Putamen (tissue), 1 donor: ENCODE measurements around the gene XDH.
A peak's percentile ranks its signal among the peaks of the same experiment; 100 is the strongest.

ENCODE experiments used
- DNase-seq: peaks from one replicate; pipeline ENCODE4 v3.0.0-alpha.2; 2016; ENCODE audit warnings: low spot score

XDH gene

DNA sequence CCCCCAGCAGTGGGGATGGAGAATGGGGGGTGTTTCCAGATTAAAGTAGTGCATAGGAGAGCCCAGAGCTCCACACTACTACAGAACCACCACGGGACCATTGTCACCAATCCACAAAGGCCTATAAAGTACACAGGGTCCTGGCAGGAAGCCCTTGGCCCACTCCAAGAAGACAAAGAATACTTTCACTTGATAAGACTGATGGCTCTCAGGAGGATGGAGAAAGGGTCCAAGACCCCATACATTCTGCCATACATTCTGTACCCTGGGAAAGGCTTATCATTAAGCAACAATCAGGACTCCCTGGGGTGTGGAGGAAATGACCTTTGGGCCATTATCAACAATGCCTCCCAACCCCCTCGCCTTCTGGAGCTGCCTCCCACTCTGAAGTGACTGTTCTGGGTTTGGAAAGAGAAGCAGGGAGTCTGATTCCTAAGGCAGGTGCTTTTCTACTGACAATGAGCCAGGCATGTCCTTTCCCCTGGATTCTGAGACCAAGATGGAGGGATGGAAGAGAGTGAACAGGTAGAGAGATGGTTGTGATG lies 85.4 kb downstream of the XDH start:
- no peak for DNase-seq

DNA sequence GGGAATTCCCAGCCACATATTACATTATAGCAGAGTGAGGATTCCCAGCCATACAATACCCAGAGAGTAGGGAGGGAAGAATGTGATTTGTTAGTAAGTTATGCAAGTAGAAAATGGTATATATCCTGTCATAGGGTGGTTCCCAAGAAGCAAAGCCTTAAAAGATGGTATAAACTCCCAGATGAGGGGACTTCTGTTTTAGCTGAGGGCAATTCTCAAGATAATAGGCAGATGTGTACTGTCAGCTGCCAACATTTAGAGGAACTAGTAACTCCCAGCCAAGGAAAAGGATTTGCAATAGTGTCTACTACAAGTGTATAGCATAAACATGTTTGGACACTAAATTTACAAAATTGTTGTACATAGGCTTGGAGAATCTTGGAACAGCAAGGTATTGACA lies 86.5 kb downstream of the XDH start:
- DNase-seq = no peak

DNA sequence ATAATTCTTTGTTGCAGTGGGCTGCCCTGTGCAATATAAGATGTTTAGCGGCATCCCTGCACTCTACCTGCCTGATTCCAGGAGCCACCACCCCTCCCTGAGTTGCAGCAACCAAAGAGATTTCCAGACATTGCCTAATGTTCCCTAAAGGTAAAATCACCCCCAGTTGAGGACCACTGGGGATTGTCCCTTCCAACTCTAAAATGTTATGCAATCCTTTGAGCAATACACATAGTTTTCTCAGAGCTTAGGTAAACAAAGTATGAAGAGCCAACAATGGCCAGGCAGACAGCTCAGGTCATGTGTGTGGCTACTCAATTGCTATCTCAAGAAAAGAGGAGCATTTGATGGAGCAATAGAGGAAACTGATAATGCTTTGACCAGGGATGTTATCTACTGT lies 87.0 kb downstream of the XDH start:
- DNase-seq = no peak

DNA sequence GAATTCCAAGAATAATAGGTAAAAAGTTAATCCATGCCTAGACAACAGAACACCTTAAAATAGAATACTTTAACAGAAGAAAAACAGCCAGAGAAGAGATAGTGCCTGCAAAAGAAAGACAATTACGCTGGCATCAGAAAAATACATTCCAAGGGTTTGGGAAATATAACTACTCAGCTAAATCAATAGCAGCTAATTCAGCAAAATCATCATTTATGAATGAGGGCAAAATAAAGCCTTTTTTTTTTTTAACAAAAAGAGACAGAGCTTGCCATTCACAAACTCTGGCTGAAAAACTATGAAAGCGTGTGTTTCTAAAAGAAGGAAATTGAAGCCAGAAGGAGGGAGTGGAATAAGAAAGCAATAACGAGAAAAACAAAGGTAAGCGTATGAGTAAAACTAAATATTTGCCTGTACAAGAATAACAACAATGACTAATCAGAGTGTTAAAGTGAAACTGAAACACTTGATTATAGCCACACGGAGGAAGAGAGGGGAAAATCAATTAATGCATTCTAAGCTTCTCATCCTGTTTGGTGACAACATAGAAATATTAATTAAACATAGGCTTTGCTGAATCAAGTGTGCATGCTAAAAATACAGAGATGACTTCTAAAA lies 90.4 kb downstream of the XDH start:
- DNase-seq = no peak

DNA sequence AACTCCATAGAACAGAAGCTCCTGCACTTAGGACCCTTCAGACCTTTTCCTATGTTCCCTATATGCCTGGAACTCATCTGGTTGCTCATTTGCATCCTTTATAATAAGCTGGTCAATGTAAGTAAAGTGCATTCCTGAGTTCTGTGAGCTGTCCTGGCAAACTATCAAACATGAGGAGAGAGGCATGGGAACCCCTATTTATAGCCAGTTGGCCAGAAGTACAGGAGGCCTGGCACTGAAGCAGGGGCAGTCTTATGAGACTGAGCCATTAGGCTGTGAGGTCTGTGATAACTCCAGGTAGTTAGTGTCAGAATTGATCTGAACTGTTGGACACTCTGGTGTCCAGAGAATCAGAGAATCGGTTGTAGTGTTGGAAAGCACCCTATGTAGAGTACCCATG lies 92.2 kb downstream of the XDH start:
- no peak for DNase-seq

DNA sequence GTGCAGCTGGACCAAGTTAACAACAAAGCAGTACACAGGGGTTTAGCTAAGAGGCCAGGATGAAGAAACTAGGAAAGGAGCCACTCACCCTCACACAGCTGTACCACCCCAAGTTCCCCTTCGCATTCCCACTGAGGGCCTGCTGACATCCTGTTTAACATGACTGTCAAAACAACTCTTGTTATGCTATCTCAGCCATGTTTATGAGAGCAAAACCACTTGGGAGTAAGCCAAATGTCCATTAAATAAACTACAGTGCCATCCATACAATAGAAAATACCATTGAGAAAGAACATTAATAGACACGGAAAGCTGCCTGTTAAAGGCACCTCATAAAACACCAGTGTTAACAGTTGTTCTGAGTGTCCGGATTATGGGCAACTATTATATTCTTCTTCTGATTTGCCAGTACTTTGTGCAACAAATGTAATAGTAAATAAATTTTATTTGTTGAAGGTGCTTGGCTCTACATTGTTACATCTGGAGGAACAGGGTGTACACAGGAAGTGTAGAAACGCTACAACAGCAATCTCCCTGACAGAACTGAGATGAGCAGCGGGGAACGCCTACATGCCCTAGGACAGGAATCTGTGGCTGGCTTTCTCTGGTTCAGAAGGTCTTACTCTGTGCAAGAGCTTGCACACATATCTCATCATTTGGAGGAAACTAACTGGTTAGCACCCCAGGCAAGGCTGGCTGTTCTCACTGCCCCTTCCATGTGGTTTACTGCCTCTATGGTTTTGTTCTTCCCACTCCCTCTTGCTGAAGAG lies 95.0 kb downstream of the XDH start:
- no peak for DNase-seq

DNA sequence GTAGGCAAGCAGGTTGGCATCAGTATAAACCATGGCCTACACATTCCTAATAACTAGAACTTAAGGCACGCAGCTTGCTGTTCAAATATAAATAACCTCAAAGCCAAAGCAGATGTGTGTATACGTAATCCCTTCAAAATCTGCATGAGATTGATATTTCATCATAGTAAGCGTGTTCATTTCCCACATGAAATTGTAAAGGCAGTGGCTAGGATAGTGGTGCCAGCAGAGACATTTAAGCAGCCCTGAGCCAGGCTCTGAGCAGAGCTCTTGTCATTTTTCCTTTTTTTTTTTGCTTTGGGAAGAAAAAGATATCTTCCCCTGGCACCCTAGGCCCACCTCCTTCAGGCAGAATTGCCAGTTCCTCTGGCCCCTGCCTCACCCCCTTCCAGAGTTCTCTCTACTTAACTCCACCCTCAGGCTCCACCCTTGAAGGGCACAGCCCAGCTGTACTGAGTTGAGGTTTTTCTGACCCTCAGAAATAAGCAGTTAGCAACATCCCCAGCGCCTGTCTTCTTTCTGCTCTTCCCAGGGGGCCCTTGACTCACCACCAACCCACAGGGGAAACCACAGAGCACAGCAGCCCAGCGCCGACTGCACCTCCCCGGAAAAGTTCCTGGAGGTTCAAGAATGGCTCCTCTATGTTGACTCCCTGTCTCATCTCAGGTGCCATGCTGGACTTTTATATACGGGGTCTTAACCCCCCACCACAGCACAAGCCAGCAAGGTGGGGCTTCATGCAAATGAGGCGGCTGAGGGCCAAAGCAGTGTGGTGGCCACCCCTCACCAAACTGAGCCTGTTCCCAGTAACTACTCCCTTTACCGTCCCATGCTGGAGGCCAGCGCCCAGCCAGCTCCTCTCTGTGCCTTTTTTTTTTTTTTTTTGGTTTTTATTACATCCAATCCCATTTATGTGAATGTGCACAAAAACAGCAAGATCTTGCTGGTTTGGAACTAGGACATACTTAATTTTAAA lies 95.9 kb downstream of the XDH start:
- DNase-seq = no peak

DNA sequence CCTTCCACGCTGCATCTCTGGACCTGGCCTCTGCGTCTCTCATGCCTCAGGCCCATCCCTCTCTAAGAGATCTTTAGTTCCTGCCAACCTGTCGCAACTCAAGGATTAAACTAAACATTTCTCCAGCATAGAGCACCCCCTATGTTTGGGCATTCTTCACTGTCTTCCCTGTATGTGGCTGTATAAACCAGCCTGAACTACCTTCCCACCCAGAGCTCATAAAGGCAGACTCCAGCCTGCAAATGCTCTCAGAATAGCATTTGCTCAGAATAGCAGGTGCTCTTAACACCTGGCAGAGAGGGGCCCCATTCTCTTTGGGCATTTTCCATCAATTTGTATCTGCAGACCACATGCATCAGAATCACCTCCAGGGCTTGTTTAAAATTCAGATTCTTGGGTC lies 97.1 kb downstream of the XDH start:
- no peak for DNase-seq

DNA sequence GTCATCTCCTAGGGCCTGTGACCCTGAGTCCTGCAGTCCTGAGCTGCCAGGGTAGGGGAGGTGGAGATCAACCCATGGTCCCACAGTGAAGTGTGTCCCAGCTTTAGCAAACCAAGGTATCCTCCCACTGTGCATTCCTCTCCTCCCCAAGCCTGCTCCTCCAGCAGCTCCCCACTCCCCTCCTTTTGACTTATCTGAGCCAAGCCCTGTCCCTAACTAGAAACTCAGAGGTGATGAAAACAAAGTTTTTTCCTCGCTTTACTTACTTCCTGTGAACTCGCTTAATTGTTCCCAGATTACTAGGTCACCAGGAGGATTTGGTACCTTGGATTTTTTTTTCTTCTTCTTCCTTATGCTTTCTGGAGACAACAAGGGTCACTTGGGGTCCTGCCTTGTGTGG lies 99.8 kb downstream of the XDH start:
- no peak for DNase-seq

DNA sequence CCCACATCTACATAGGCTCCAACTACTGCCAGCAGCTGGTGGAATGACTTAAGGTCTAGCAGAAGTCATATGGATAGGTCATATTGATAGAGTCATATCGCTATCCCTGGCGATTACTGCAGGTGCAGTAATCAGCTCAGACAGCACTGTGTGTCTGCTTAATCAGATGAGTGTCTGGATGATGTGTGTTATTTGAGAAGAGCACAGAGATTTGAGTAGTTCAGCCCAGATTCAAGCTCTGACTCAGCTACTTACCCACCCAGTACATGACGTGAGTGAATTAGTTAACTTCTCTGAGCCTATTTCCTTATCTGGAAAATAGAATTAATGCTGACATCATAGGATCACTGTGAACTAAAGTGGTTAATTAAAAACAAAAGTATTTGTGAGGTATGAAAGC lies 101.6 kb downstream of the XDH start:
- DNase-seq = no peak

DNA sequence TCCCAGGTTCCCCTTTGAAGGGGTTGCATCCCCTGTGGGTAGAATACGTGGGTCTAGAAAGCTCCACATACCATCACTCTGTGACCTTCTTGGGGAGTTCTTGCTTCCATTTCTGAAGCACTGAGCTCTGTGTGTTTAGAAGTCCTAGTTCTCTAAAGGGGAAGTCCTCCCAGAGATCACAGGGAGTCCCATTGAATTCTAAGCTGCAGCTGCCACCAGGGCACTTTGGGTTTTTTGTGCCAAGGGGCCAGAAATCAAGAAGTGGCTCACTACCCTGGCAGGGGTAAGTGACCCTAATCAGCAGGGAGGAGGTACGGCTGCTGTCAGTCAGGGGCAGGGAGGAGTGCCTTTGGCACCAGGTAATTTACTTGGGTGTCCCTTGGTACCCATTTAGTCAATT lies 109.7 kb downstream of the XDH start:
- DNase-seq = no peak

DNA sequence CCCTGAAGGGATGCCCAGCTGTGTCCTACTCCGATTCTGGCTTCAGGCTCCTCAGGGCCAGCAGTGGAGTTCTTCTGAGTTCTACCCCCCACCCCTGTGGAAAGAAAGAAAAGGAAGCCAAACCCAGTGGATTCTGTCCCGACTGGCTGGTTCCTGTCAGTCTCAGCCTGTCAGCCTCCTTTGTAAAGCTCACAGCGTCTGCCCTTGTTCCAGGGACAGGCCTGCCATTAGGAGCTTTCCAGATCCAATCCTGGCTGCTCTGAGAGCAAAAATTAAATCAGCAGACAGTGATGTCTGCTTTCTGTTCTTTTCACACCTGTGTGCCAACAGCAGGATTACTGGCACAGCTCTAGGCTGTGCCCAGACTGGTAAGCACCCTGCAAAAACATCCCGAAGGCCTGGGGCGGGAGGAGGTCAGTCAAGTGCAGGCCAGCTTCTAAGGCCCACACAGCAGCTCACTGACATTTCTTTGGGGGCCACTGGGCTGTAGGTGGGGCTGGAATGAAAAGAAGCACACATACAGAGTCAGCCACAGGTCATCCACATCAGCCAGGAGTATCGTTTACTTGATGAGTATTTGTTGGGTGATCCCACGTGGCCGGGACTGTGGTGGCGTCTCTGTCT lies 111.5 kb downstream of the XDH start:
- DNase-seq = no peak

DNA sequence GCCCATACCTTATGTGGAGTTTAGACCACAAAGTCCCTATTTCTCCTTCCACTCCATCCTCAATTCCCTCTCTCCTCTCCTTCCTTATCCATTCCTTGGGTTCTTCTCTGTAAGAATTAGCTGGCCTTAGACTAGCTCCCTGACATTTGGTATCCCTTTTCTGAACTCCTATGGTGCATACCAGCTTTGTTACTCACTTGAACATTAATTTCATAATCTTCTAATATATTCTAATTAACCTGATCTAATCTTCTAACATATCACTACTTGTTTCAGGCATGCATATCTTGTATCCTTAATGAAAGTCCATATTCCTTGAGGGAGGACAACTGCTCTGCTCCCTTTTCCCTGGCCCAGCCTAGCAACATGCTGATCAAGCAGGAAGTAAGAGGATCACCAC lies 114.2 kb downstream of the XDH start:
- no peak for DNase-seq

DNA sequence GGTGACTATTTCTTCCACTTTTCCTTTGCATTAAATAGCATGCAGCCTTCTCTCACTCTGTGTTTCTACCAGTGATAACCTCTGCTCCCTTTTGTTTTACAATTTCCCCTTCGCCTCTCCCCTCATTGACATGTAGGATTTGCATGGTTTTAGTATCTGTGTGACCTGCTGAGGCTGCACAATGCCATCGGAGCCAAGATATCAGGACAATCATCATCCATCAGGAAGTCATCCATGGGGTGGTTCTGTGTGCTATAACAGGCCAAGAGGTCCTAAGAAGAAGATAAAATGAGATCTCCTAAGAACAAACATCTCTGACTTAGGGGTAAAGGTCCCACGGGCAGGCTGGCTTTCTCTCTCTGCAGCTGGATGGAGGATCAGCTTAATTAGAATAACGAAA lies 115.0 kb downstream of the XDH start:
- no peak for DNase-seq

DNA sequence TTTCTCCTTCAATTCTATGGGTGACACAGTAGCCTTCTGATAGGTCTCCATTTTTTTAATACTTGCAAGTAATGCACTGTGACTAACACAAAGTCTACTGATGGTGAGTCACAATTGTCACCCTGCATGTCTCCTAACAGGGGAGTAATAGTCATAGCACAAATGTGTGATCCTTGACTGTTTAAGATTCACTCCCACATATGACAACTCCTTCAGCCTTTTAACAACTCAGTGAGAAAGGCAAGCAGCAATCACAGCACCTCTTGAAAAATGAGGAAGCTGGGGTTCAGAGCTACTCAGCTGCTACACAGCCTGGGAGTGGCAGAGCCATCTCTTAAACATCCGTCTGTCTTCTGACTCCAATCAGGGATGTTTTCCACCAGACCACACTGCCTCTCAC lies 116.8 kb downstream of the XDH start:
- DNase-seq = peak; percentile 64

DNA sequence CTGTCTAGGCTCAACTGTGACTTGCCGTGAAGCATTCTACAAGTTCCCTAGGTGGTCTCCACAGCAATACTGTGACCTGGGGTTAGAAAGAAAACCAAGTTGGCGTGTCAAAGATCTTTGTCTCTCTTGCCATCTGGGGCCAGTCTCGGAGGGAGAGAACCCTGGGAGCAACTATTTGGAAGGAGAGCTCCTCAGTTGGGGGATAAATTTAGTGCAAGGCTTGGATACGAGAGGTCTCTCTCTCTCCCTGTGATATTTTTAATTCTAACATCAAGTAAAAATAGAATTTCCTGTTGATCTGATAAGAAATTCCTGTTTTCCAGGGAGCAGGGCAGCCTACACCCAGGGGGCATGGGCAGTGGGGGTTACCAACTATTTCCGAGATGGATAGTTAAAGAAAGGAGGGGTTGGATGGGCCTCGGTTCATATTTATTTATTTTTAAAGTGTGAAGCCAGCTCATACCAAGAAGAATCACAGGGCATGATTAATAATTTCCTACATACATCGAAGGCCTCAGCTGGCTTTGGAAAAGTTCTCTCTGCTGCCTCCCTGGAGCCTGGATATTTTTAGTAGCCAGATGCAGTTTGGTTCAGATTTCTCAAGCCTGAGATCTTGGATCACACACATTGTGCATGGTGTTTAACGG lies 117.8 kb downstream of the XDH start:
- DNase-seq = no peak

DNA sequence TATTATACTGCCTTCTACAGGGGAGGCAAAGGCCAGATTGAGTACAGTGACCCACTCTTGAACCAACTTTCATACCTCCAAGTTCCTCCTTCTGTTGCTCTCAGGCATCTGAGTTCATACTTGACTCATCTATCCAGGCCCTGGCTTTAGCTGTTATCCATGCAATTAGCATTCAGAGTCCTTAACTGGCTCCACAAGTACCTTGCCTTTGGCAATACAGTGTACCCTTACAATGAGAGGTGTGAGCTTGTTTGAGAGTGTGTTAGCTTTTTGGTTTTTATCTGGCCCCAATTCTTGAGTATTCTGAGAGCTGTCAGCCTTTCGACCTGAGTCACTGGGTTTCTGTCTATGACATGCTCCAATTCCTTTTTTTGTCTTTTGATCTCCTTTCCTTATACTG lies 120.3 kb downstream of the XDH start:
- DNase-seq = no peak

DNA sequence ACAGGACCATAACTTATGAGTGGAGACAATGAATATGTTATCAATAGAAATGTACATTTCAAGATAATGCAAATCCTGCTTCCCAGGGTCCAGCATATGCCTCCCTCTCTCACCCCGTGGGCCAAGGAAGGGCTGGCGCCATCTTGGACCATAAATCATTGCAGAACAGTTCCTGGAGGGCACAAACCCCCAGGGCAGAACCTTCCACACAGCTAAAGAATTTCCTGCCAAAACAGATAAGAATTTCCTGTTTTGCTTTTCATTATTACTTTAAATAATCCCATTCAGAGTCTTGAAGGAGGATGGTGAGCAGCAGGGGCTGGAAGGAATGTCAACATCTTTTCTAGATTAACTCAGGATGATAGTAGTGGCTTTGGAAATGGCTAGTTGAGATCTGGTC lies 126.9 kb downstream of the XDH start:
- no peak for DNase-seq

DNA sequence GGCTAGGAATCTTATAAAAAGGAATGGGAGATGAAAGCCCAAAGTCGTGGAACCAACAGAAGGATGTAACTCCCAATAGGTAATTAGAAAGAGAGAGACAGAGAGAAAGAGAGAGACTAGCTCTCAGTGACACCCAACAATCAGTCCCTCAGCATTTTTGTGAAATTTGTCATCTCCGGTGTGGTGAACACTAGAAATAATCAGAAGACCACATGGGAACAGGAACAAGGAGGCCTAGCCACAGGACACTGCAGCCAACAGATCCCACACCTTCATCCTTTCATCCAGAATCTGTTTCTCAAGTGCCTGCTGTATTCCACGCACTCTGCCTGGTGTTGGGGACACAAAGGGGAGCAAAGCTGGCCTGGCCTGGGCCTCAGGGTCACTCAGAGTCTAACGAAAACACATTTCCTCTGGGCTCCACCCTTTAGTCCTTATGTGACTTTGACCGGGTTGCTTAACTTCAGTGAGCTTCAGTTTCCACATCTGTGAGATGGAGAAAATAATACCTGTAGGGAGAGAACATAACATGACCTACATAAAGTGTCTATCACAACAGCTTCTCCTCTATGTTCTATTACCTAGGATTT lies 127.5 kb downstream of the XDH start:
- no peak for DNase-seq

DNA sequence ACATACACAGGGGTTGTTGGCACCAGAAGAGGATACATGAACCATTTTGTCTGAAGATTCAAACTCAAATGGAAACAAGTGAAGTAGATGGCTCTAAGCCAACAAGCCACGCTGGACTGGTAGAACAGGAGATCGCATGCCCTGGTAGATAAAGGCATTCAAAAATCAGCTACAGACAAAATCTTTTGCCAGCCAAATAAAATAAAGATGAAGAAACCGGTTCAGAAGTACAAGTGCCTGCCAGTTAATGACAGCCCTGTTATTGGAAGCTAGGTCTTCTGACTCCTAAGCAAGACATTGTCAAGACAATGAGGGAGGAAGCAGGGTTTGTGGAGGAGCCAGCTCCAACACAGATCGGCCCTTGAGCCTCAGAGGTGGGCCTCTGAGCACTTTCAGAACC lies 128.3 kb downstream of the XDH start:
- DNase-seq = no peak
